Panc1 (cell line): ENCODE measurements around the gene SPECC1L. TPM values are rescaled to one million over a fixed set of nuclear protein-coding genes. Genes with fewer than 3 reads are reported as not detected.
A peak's percentile ranks its signal among the peaks of the same experiment; 100 is the strongest.

Experiments
- ATAC-seq: fragments of 200-7000 bp; cut with Tn5 transposase; 2 replicates; pipeline ENCODE4 v1.9.1; 2020; ENCODE audit warnings: mild to moderate bottlenecking, moderate library complexity
- BruUV-seq: library from RNA; stranded (reverse); fragments of 400-500 nt; replicated peaks from 2 replicates; lab custom pipeline; 2021; lab: Mats Ljungman, UMichigan
- CTCF ChIA-PET: fragments of 300-600 bp; sonication (Branson Sonifier 250); formaldehyde crosslinking; loops from one replicate; lab custom pipeline; 2022; ENCODE audit warnings: antibody characterized with exemption; lab: Charles Lee
- POLR2A ChIA-PET: fragments of 300-600 bp; sonication (Branson Sonifier 250); formaldehyde crosslinking; loops from one replicate; lab custom pipeline; 2022; ENCODE audit warnings: antibody characterized with exemption; lab: Charles Lee
- DNase-seq: peaks from one replicate; pipeline ENCODE4 v3.0.0-alpha.2; 2010; ENCODE audit warnings: low read depth, low spot score
- H3K27ac ChIP-seq: 2 replicates; pipeline ENCODE4 v1.5.1; 2011; ENCODE audit warnings: mild to moderate bottlenecking, low read length, inconsistent platforms
- H3K27me3 ChIP-seq: fragments of 200-500 bp; sonication (Bioruptor generic); 2 replicates; pipeline ENCODE4 v1.6.0; 2014; ENCODE audit warnings: low read length, inconsistent platforms; ENCODE audit not compliant: control insufficient read depth, insufficient read depth
- H3K36me3 ChIP-seq: fragments of 200-500 bp; sonication (Bioruptor generic); 2 replicates; pipeline ENCODE4 v1.5.1; 2014; ENCODE audit warnings: inconsistent platforms, mild to moderate bottlenecking, low read length, moderate library complexity; ENCODE audit not compliant: control insufficient read depth, insufficient read depth
- H3K4me1 ChIP-seq: 2 replicates; pipeline ENCODE4 v1.5.1; 2011; ENCODE audit warnings: inconsistent platforms, mild to moderate bottlenecking, low read length, moderate library complexity; ENCODE audit not compliant: control insufficient read depth, insufficient read depth
- H3K4me3 ChIP-seq, 2 experiments: 2 replicates each; pipeline ENCODE4 v1.5.1; 2011 to 2012; ENCODE audit warnings: low read depth in 2 of 2, low read length in 2 of 2, mild to moderate bottlenecking in 2 of 2, inconsistent platforms in 1 of 2, moderate library complexity in 1 of 2
- H3K9me3 ChIP-seq: fragments of 200-500 bp; sonication (Bioruptor generic); 2 replicates; pipeline ENCODE4 v1.5.1; 2014; ENCODE audit warnings: low read depth, mild to moderate bottlenecking, inconsistent platforms, low read length, moderate library complexity; ENCODE audit not compliant: control insufficient read depth, insufficient read depth
- CTCF ChIP-seq: fragments of 450-650 bp; IDR thresholded peaks from 2 replicates; pipeline ENCODE4 v1.5.1; 2017; ENCODE audit warnings: mild to moderate bottlenecking
- POLR2AphosphoS5 ChIP-seq: IDR thresholded peaks from 2 replicates; pipeline ENCODE4 v1.6.1; 2012; ENCODE audit warnings: mild to moderate bottlenecking, low read depth, low read length, moderate library complexity
- REST ChIP-seq, 2 experiments: IDR thresholded peaks; 2 replicates each; pipeline ENCODE4 v1.6.1; 2011 to 2012; ENCODE audit warnings: low read depth in 2 of 2, control low read depth in 1 of 2, low read length in 1 of 2, mild to moderate bottlenecking in 1 of 2, moderate library complexity in 1 of 2; ENCODE audit not compliant: insufficient read depth in 1 of 2
- SIN3A ChIP-seq: IDR thresholded peaks from 2 replicates; pipeline ENCODE4 v1.6.1; 2012; ENCODE audit warnings: low read depth, mild to moderate bottlenecking, low read length, moderate library complexity, borderline replicate concordance; ENCODE audit not compliant: insufficient read depth
- TCF7L2 ChIP-seq: IDR thresholded peaks from 2 replicates; pipeline ENCODE4 v1.6.1; 2011; ENCODE audit warnings: mild to moderate bottlenecking, low read depth, low read length, inconsistent platforms
- in situ Hi-C: cut with HindIII; loops from 2 replicates; pipeline ENCODE4 v1.10.0; 2016; ENCODE audit warnings: low sequenced_read_pairs, low pct_unique_long_range_greater_than_20kb
- intact Hi-C: fragments of 100-400 bp; cut with micrococcal nuclease; formaldehyde crosslinking; loops from one replicate; pipeline ENCODE4 v1.10.0; 2022; ENCODE audit not compliant: unreplicated experiment
- total RNA-seq: library from RNA; stranded (reverse); gene quantifications from one replicate; pipeline ENCODE4 v1.2.1, GENCODE V29; 2021; ENCODE audit not compliant: unreplicated experiment

Gene SPECC1L
- total RNA-seq, 1 experiment from 2014 or later: 43.3 TPM

- TF ChIP-seq SIN3A (no peak), TCF7L2 (no peak), CTCF (no peak), REST (IDR thresholded peaks at IDR 0.05; ENCODE audit: insufficient read depth in 1 of 2, low read depth in 2 of 2, low read length in 1 of 2) (no peak), POLR2AphosphoS5 (no peak)
- intact Hi-C loops: loop anchor here (10.0 kb wide), 1 partner anchor 201 kb away; no protein-coding TSS in a partner anchor
- H3K36me3 ChIP-seq: peaks cover 8% of the 10 kb centered on the region; the same call in 1 of the 2 replicates
- H3K27ac ChIP-seq: no peak overlapping the region
- ChIA-PET POLR2A (no interaction called here), CTCF (no interaction called here)
- no TSS peak for BruUV-seq
- H3K4me3 ChIP-seq: no peak overlapping the region
- in situ Hi-C loops: no loop called here
- ATAC-seq (no peak), DNase-seq (no peak)
- H3K27me3 ChIP-seq: no peaks in the 10 kb centered on the region
- no peaks in the 10 kb centered on the region for H3K9me3 ChIP-seq
- H3K4me1 ChIP-seq: no peaks in the 10 kb centered on the region
Observed at GRCh38 chr22:24324137-24324536, 53.5 kb downstream of the SPECC1L start.

- in situ Hi-C loops (no loop called here), intact Hi-C loops (loop anchor here (10.0 kb wide), 1 partner anchor 200 kb away; no protein-coding TSS in a partner anchor)
- POLR2A ChIA-PET: no interaction called here
- Histone ChIP-seq H3K36me3 (peaks cover 12% of the 10 kb centered on the region; the same call in 1 of the 2 replicates), H3K27me3 (no peaks in the 10 kb centered on the region), H3K4me3 (no peak overlapping the region), H3K27ac (no peak overlapping the region), H3K9me3 (no peaks in the 10 kb centered on the region), H3K4me1 (no peaks in the 10 kb centered on the region)
- CTCF ChIA-PET: interaction anchor here (0.9 kb wide), 1 partner anchor 135 kb away, joined by 3 read pairs; no protein-coding TSS in a partner anchor
- BruUV-seq: no TSS peak
- peak; percentile 59; the same call in 1 of the 2 replicates for TF ChIP-seq CTCF
- TF ChIP-seq SIN3A: no peak
- TF ChIP-seq REST (IDR thresholded peaks at IDR 0.05; ENCODE audit: insufficient read depth in 1 of 2, low read depth in 2 of 2, low read length in 1 of 2): no peak
- TF ChIP-seq TCF7L2: no peak
- no peak for TF ChIP-seq POLR2AphosphoS5
- no peak for DNase-seq
- ATAC-seq: 0 out of 2 replicates have a peak, but pooled peaks have one; percentile 68
Observed at GRCh38 chr22:24325105-24325757, 54.6 kb downstream of the SPECC1L start.
